GM12878 (cell line): ENCODE measurements around the gene PLIN3. TPM values are rescaled to one million over a fixed set of nuclear protein-coding genes. Genes with fewer than 3 reads are reported as not detected.

Source experiments
- ATAC-seq: fragments of 200-7000 bp; cut with Tn5 transposase; 3 replicates; pipeline ENCODE4 v1.9.1; 2020; ENCODE audit warnings: mild to moderate bottlenecking, moderate library complexity
- BruUV-seq: library from RNA; stranded (reverse); fragments of 400-500 nt; replicated peaks from 2 replicates; lab custom pipeline; 2021; lab: Mats Ljungman, UMichigan
- CTCF ChIA-PET: fragments of 300-600 bp; sonication (Branson Sonifier 250); formaldehyde crosslinking; extraction: SDS; loops from one replicate; lab custom pipeline; 2021; ENCODE audit warnings: inconsistent platforms; lab: Yijun Ruan, JAX
- POLR2A ChIA-PET: fragments of 350-600 bp; formaldehyde crosslinking; extraction: SDS; loops from one replicate; lab custom pipeline; 2021; ENCODE audit warnings: inconsistent platforms; lab: Charles Lee
- RAD21 ChIA-PET: fragments of 300-600 bp; sonication (Branson Sonifier 250); formaldehyde crosslinking; loops from one replicate; lab custom pipeline; 2023; ENCODE audit warnings: antibody characterized with exemption; ENCODE audit not compliant: unreplicated experiment; lab: Charles Lee
- SMC1A ChIA-PET: fragments of 300-600 bp; sonication (Branson Sonifier 250); formaldehyde crosslinking; loops from one replicate; lab custom pipeline; 2023; ENCODE audit not compliant: unreplicated experiment, uncharacterized antibody; lab: Charles Lee
- DNase-seq: peaks from one replicate; pipeline ENCODE4 v3.0.0-alpha.2; 2011; ENCODE audit warnings: low read depth, low spot score
- FAIRE-seq: peaks from 3 replicates; lab custom pipeline; 2011; peaks lifted over from hg19 to GRCh38; lab: Jason Lieb, UNC
- H2AFZ ChIP-seq: 2 replicates; pipeline ENCODE4 v1.6.0; 2011; ENCODE audit warnings: low read depth, low read length, control low read depth; ENCODE audit not compliant: control insufficient read depth
- H3K27ac ChIP-seq: 2 replicates; pipeline ENCODE4 v1.5.1; 2011; ENCODE audit warnings: control low read depth; ENCODE audit not compliant: control insufficient read depth, insufficient read depth
- H3K27me3 ChIP-seq, 2 experiments: replicated peaks in 1 of 2; 2 replicates each; pipeline versions ENCODE4 v1.6.0 to v1.6.1; 2011; ENCODE audit warnings: low read length in 1 of 2; ENCODE audit not compliant: control insufficient read depth in 2 of 2, insufficient read depth in 2 of 2
- H3K36me3 ChIP-seq, 2 experiments: 2 replicates each; pipeline ENCODE4 v1.5.1; 2011; ENCODE audit warnings: low read length in 1 of 2; ENCODE audit not compliant: control insufficient read depth in 2 of 2, insufficient read depth in 2 of 2
- H3K4me1 ChIP-seq: 2 replicates; pipeline ENCODE4 v1.6.1; 2011; ENCODE audit warnings: mild to moderate bottlenecking, low read length, moderate library complexity, mixed read lengths; ENCODE audit not compliant: control insufficient read depth, insufficient read depth
- H3K4me2 ChIP-seq: 2 replicates; pipeline ENCODE4 v1.6.0; 2011; ENCODE audit warnings: control low read depth; ENCODE audit not compliant: control insufficient read depth, insufficient read depth
- H3K4me3 ChIP-seq: fragments of 200-600 bp; sonication (generic); 2 replicates; pipeline ENCODE4 v1.5.1; 2016
- H3K79me2 ChIP-seq: 2 replicates; pipeline ENCODE4 v1.6.0; 2011; ENCODE audit warnings: low read length; ENCODE audit not compliant: control insufficient read depth, insufficient read depth
- H3K9ac ChIP-seq: 2 replicates; pipeline ENCODE4 v1.8.0; 2011; ENCODE audit warnings: low read length, control low read depth, mixed read lengths; ENCODE audit not compliant: control insufficient read depth, insufficient read depth
- H3K9me3 ChIP-seq: replicated peaks from 3 replicates; pipeline ENCODE4 v1.5.1; 2011; ENCODE audit warnings: mild to moderate bottlenecking, low read length; ENCODE audit not compliant: control insufficient read depth, insufficient read depth
- H4K20me1 ChIP-seq: 2 replicates; pipeline ENCODE4 v1.6.0; 2011; ENCODE audit not compliant: control insufficient read depth, insufficient read depth
- ASH2L ChIP-seq: fragments of 300-600, 200-600 bp; sonication (generic); IDR thresholded peaks from 2 replicates; pipeline ENCODE4 v1.6.1; 2017; ENCODE audit warnings: low read depth, mild to moderate bottlenecking, borderline replicate concordance
- ATF7 ChIP-seq: fragments of 450-650 bp; IDR thresholded peaks from 2 replicates; pipeline ENCODE4 v1.6.1; 2016; ENCODE audit warnings: low read depth, mild to moderate bottlenecking
- CBFB ChIP-seq: IDR thresholded peaks from 2 replicates; pipeline ENCODE4 v1.6.1; 2016; ENCODE audit warnings: antibody characterized with exemption, low read depth
- CBX3 ChIP-seq: fragments of 200-600 bp; sonication (generic); IDR thresholded peaks from 2 replicates; pipeline ENCODE4 v1.6.1; 2016; ENCODE audit warnings: low read depth, borderline replicate concordance
- CREM ChIP-seq: IDR thresholded peaks from 2 replicates; pipeline ENCODE4 v1.6.1; 2014; ENCODE audit warnings: antibody characterized with exemption, low read depth
- E4F1 ChIP-seq: fragments of 450-650 bp; IDR thresholded peaks from 2 replicates; pipeline ENCODE4 v1.6.1; 2018; ENCODE audit warnings: borderline replicate concordance, mild to moderate bottlenecking; ENCODE audit not compliant: partially characterized antibody
- EGR1 ChIP-seq, 2 experiments: IDR thresholded peaks; 1 replicate in 1 of 2; 2 replicates in 1 of 2; pipeline ENCODE4 v1.6.1; 2011 to 2012; ENCODE audit warnings: low read depth in 2 of 2, low read length in 2 of 2, borderline replicate concordance in 1 of 2, mild to moderate bottlenecking in 1 of 2, moderate library complexity in 1 of 2
- ESRRA ChIP-seq: IDR thresholded peaks from 2 replicates; pipeline ENCODE4 v1.6.1; 2012; ENCODE audit warnings: mild to moderate bottlenecking, low read length, improper control_type of control experiment
- FOXM1 ChIP-seq: IDR thresholded peaks from 2 replicates; pipeline ENCODE4 v1.6.1; 2012; ENCODE audit warnings: low read depth, mild to moderate bottlenecking, inconsistent platforms, low read length, moderate library complexity
- HDAC6 ChIP-seq: fragments of 200-600 bp; sonication (generic); IDR thresholded peaks from one replicate; pipeline ENCODE4 v1.8.0; 2017; ENCODE audit warnings: antibody characterized with exemption; ENCODE audit not compliant: unreplicated experiment
- KAT2A ChIP-seq: conservative IDR thresholded peaks from 2 replicates; pipeline ENCODE4 v1.6.1; 2011; ENCODE audit warnings: low read depth, low read length; ENCODE audit not compliant: control insufficient read depth
- MEF2B ChIP-seq: fragments of 450-650 bp; IDR thresholded peaks from 2 replicates; pipeline ENCODE4 v1.6.1; 2018; ENCODE audit warnings: mild to moderate bottlenecking, moderate library complexity; ENCODE audit not compliant: partially characterized antibody, poor library complexity, severe bottlenecking
- MXI1 ChIP-seq: fragments of 150-350 bp; IDR thresholded peaks from 2 replicates; pipeline ENCODE4 v1.6.1; 2011; ENCODE audit warnings: low read depth, mild to moderate bottlenecking, inconsistent platforms, low read length, improper control_type of control experiment
- NBN ChIP-seq: fragments of 450-650 bp; IDR thresholded peaks from 2 replicates; pipeline ENCODE4 v1.6.1; 2016
- POLR2A ChIP-seq: IDR thresholded peaks from 2 replicates; pipeline ENCODE4 v1.6.1; 2011; ENCODE audit warnings: low read depth, mild to moderate bottlenecking, low read length
- POLR2AphosphoS5 ChIP-seq: IDR thresholded peaks from 2 replicates; pipeline ENCODE4 v1.6.1; 2011; ENCODE audit warnings: mild to moderate bottlenecking, low read length, inconsistent platforms
- TAF1 ChIP-seq: IDR thresholded peaks from 2 replicates; pipeline ENCODE4 v1.6.1; 2011; ENCODE audit warnings: mild to moderate bottlenecking, low read depth, low read length, borderline replicate concordance
- TARDBP ChIP-seq: IDR thresholded peaks from 2 replicates; pipeline ENCODE4 v1.6.1; 2016; ENCODE audit warnings: borderline replicate concordance
- TCF12 ChIP-seq: IDR thresholded peaks from 2 replicates; pipeline ENCODE4 v1.6.1; 2011; ENCODE audit warnings: low read depth, mild to moderate bottlenecking, low read length
- TCF7 ChIP-seq: IDR thresholded peaks from 2 replicates; pipeline ENCODE4 v1.6.1; 2014; ENCODE audit warnings: antibody characterized with exemption, borderline replicate concordance
- ZNF217 ChIP-seq: fragments of 450-650 bp; IDR thresholded peaks from 2 replicates; pipeline ENCODE4 v1.6.1; 2017; ENCODE audit warnings: antibody characterized with exemption, mild to moderate bottlenecking
- ZNF384 ChIP-seq: IDR thresholded peaks from 2 replicates; pipeline ENCODE4 v1.6.1; 2012; ENCODE audit warnings: low read depth, mild to moderate bottlenecking, low read length, improper control_type of control experiment, borderline replicate concordance
- WGBS: methylation state at CpG from one replicate; pipeline ENCODE4 v1.1.6; 2016; ENCODE audit warnings: low lambda C conversion rate; ENCODE audit not compliant: insufficient replicate concordance, insufficient coverage; ENCODE audit errors: missing lambda C conversion rate; 5-methylcytosine and 5-hydroxymethylcytosine counted together
- in situ Hi-C: fragments of 300-500 bp; cut with MboI; formaldehyde crosslinking; loops from 9 replicates; pipeline ENCODE4 v1.14.3; 2018; ENCODE audit warnings: mixed read lengths
- intact Hi-C: fragments of 100-400 bp; cut with micrococcal nuclease; formaldehyde crosslinking; loops from one replicate; pipeline ENCODE4 v1.14.2; 2022; ENCODE audit not compliant: unreplicated experiment
- polyA plus RNA-seq, 11 experiments: library from polyadenylated mRNA; depleted of rRNA in 4 of 11; unstranded in 6 of 11; stranded (reverse) in 5 of 11; fragments of >200 nt; fragmentation: Nextera tagmentation in 4 of 11; fragmentation: Illumina TruSeq in 1 of 11; extraction: Ambion mirVana in 4 of 11; extraction: Trizol in 1 of 11; gene quantifications; 1 replicate in 1 of 11; 2 replicates in 10 of 11; pipeline versions ENCODE4 v1.2.1 to v1.2.3, GENCODE V29; 2011 to 2016; ENCODE audit warnings: inconsistent platforms in 2 of 11, missing spikeins in 2 of 11, low read depth in 1 of 11
- total RNA-seq, 4 experiments: library from RNA; depleted of rRNA in 3 of 4; stranded (reverse); fragments of >200 nt in 3 of 4; fragmentation: Illumina TruSeq in 1 of 4; extraction: Trizol in 1 of 4; gene quantifications; 2 replicates each; pipeline versions ENCODE4 v1.2.1 to v1.2.3, GENCODE V29; 2013 to 2021

PLIN3 gene
- total and polyA plus RNA-seq, 10 of the 15 experiments (the other 5 are each of a cell fraction or from before 2014, with no cell fraction given) = 7.7 to 71.4 (median 66.8) TPM

- DNase-seq (peak; percentile 100), FAIRE-seq (peak; percentile 100), ATAC-seq (peak; percentile 98)
- H3K4me2 ChIP-seq = peak within 1 kb of the TSS; percentile 89
- H4K20me1 ChIP-seq = no peaks in the 10 kb centered on the region
- H3K36me3 ChIP-seq = peaks cover 0 to 6% of the 10 kb centered on the region in 2 experiments; a peak in 2 of 4 replicates
- peak within 1 kb of the TSS; percentile 87 for H3K9ac ChIP-seq
- under 1% methylated on average over 80 of the region's 80 CpGs for WGBS
- ChIA-PET CTCF (interaction anchor here (0.6 to 4.1 kb wide), 37 partner anchors 9 to 1755 kb away, joined by 3 to 160 read pairs (median 5); partner anchors contain the start of genes DPP9, KDM4B and PLIN3), RAD21 (interaction anchor here (0.6 to 3.2 kb wide), 27 partner anchors 9 to 1283 kb away, joined by 3 to 65 read pairs (median 6); partner anchors contain the start of genes DPP9, HDGFL2, KDM4B and PLIN3), POLR2A (interaction anchor here (0.6 to 2.0 kb wide), 12 partner anchors 31 to 830 kb away, joined by 3 to 21 read pairs (median 5); partner anchors contain the start of genes DPP9 and KDM4B), SMC1A (interaction anchor here (0.7 to 5.0 kb wide), 20 partner anchors 9 to 158 kb away, joined by 3 to 87 read pairs (median 6); partner anchors contain the start of gene DPP9)
- H3K27me3 ChIP-seq = no peaks in the 10 kb centered on the region
- in situ Hi-C loops (loop anchor here (5.0 kb wide), 1 partner anchor 59 kb away; no protein-coding TSS in a partner anchor), intact Hi-C loops (loop anchor here (1.0 to 2.0 kb wide), 2 partner anchors 59 to 67 kb away; no protein-coding TSS in a partner anchor)
- H3K4me3 ChIP-seq = peak within 1 kb of the TSS; percentile 76
- peaks cover 22% of the 10 kb centered on the region for H3K4me1 ChIP-seq
- peak within 1 kb of the TSS; percentile 85 for H2AFZ ChIP-seq
- H3K27ac ChIP-seq = peak within 1 kb of the TSS; percentile 93
- H3K79me2 ChIP-seq = peaks cover 38% of the 10 kb centered on the region
- H3K9me3 ChIP-seq = no peaks in the 10 kb centered on the region
- BruUV-seq = no TSS peak
- TF ChIP-seq ESRRA = peak; percentile 92
- TF ChIP-seq TAF1 = peak; percentile 84
- TF ChIP-seq CREM = peak; percentile 100
- TF ChIP-seq ASH2L = no peak
- TF ChIP-seq FOXM1 = no peak
- peak; percentile 98 for TF ChIP-seq NBN
- TF ChIP-seq MEF2B = no peak
- TF ChIP-seq E4F1 = no peak
- TF ChIP-seq KAT2A = no peak
- TF ChIP-seq TCF12 = no peak
- peak; percentile 98 for TF ChIP-seq TARDBP
- peak; percentile 94 for TF ChIP-seq ATF7
- no peak for TF ChIP-seq ZNF217
- peak; percentile 73 for TF ChIP-seq CBFB
- no peak for TF ChIP-seq MXI1
- peak; percentile 77 for TF ChIP-seq POLR2AphosphoS5
- no peak for TF ChIP-seq CBX3
- TF ChIP-seq HDAC6 = no peak
- TF ChIP-seq ZNF384 = no peak
- 0 out of 3 replicates have a peak, but pooled peaks of 1 of the 2 experiments have one; percentile 21 for TF ChIP-seq EGR1 (IDR thresholded peaks at IDR 0.05; ENCODE audit: borderline replicate concordance in 1 of 2, low read depth in 2 of 2, low read length in 2 of 2)
- no peak for TF ChIP-seq TCF7
- TF ChIP-seq POLR2A = peak; percentile 89
Observed at GRCh38 chr19:4791183-4792018, 76.1 kb downstream of the PLIN3 start, which contains the start of gene FEM1A. FEM1A (plus strand) TSS chr19:4791734; CDS start chr19:4791855, 121 bp downstream.
